Liver (tissue), 3 donors: Measurements from ENCODE around the gene PPP2R2B.

ENCODE experiments used
- ATF3 ChIP-seq: IDR thresholded peaks from 2 replicates; pipeline ENCODE4 v1.6.1; 2016; ENCODE audit warnings: antibody characterized with exemption
- CTCF ChIP-seq: fragments of 150-350 bp; IDR thresholded peaks from 2 replicates; pipeline ENCODE4 v1.5.1; 2017; ENCODE audit warnings: improper control_type of control experiment, low read depth, low read length; ENCODE audit not compliant: missing input control
- SP1 ChIP-seq: IDR thresholded peaks from 2 replicates; pipeline ENCODE4 v1.6.1; 2018; ENCODE audit warnings: antibody characterized with exemption, mild to moderate bottlenecking
- donor health status: healthy.
- donor health status: healthy.

GRCh38 chr5:146778261-146778660 is 100.3 kb downstream of the PPP2R2B start:
- TF ChIP-seq CTCF (no peak), SP1 (no peak), ATF3 (no peak)
